Psoas muscle (tissue), 8 donors: ENCODE data around the gene CFAP221. TPM values are rescaled to one million over a fixed set of nuclear protein-coding genes. Genes with fewer than 3 reads are reported as not detected.

ENCODE experiments used
- ATAC-seq, 4 donors: fragments of 200-7000 bp; cut with Tn5 transposase; one replicate each; pipeline ENCODE4 v1.9.1; 2020; ENCODE audit warnings: moderate library complexity in 3 of 4, mild to moderate bottlenecking in 2 of 4
- DNase-seq, 2 donors: peaks; one replicate each; pipeline ENCODE4 v3.0.0-alpha.2; 2020
- H3K27ac ChIP-seq: fragments of 200-600 bp; one replicate; pipeline ENCODE4 v1.8.0; 2022
- H3K27me3 ChIP-seq, 3 donors: fragments of 200-600 bp in 1 of 3; one replicate each; pipeline versions ENCODE4 v1.6.1 to v1.8.0; 2013 to 2022; ENCODE audit warnings: low read length in 2 of 3, mild to moderate bottlenecking in 2 of 3, moderate library complexity in 1 of 3; ENCODE audit not compliant: insufficient read depth in 3 of 3
- H3K36me3 ChIP-seq, 2 donors: fragments of 200-600 bp in 1 of 2; one replicate each; pipeline versions ENCODE4 v1.6.1 to v1.8.0; 2013 to 2022; ENCODE audit warnings: low read depth in 1 of 2, mild to moderate bottlenecking in 1 of 2, moderate library complexity in 1 of 2; ENCODE audit not compliant: insufficient read depth in 1 of 2
- H3K4me1 ChIP-seq: fragments of 200-600 bp; one replicate; pipeline ENCODE4 v1.8.0; 2022
- H3K4me3 ChIP-seq: fragments of 200-600 bp; one replicate; pipeline ENCODE4 v1.8.0; 2022; ENCODE audit warnings: mild to moderate bottlenecking
- H3K9me3 ChIP-seq: fragments of 200-600 bp; one replicate; pipeline ENCODE4 v1.8.0; 2022
- WGBS, 3 donors: extraction: QIAGEN DNeasy Blood & Tissue Kit; methylation state at CpG; one replicate each; pipeline versions ENCODE4 v1.1.6 to v1.1.7; 2013; 5-methylcytosine and 5-hydroxymethylcytosine counted together
- intact Hi-C, 2 donors: fragments of 100-400 bp; cut with DNase I; formaldehyde crosslinking; loops; one replicate each; pipeline versions ENCODE4 v1.11.0 to v1.14.2; 2022
- polyA plus RNA-seq, 3 donors: library from polyadenylated mRNA; stranded (reverse); fragments of 200-250 nt; gene quantifications; one replicate each; pipeline ENCODE4 v1.2.3, GENCODE V29; 2013
- total RNA-seq, 4 donors: library from RNA; stranded (reverse); fragmentation: NEBNext Ultra II Directional in 2 of 4; extraction: Animal tissue kit (Norgen Biotek cat#: 25700) in 2 of 4; gene quantifications; one replicate each; pipeline versions ENCODE4 v1.2.1 to v1.2.4, GENCODE V29; 2021 to 2023
- TF ChIP-seq, protein P1 (sequence below): fragments of 200-600 bp; IDR thresholded peaks from one replicate; pipeline ENCODE4 v1.8.0; 2022; ENCODE audit warnings: antibody characterized with exemption
- donor health status: healthy with polysubstance abuse.
- donor health status: DM: no; HTN: no; CAD: no; lungs with moderate emphysema.
- donor health status: Bipolar disorder and iron deficiency.
- donor health status: healthy.
- donor health status: DM: yes; HTN: yes; CAD: no.
- donor health status: DM: no; HTN: no; CAD: no.
- donor health status: DM: no; HTN: no; CAD: no.
- donor health status: DM: yes; HTN: yes; CAD: no.

CFAP221 gene
- total and polyA plus RNA-seq, 7 donors, result 0.36 to 0.88 TPM; not detected in 5

DNA sequence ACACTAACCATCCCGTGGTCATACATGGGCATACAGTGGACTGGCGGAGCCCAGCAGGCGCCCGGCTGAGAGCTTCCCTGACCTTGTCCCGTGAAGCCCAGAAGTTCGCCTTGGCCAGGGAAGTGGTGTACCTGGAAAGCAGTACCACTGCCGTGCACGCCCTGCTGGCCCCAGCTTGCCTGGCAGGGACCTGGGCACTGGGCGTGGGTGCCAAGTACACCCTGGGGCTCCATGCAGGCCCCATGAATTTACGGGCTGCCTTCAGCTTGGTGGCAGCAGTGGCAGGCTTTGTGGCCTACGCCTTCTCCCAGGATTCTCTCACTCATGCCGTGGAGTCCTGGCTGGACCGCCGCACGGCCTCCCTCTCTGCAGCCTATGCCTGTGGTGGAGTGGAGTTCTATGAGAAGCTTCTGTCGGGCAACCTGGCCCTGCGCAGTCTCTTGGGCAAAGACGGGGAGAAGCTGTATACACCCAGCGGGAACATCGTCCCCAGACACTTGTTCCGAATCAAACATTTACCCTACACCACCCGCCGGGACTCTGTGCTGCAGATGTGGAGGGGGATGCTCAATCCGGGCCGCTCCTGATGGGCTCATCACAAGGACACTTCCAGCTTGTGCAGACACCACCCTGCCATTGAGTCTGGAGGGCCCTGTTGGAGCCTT is 137.1 kb downstream of the CFAP221 start:
- no peaks in the 10 kb centered on the region for H3K9me3 ChIP-seq
- TF ChIP-seq, protein P1, sequence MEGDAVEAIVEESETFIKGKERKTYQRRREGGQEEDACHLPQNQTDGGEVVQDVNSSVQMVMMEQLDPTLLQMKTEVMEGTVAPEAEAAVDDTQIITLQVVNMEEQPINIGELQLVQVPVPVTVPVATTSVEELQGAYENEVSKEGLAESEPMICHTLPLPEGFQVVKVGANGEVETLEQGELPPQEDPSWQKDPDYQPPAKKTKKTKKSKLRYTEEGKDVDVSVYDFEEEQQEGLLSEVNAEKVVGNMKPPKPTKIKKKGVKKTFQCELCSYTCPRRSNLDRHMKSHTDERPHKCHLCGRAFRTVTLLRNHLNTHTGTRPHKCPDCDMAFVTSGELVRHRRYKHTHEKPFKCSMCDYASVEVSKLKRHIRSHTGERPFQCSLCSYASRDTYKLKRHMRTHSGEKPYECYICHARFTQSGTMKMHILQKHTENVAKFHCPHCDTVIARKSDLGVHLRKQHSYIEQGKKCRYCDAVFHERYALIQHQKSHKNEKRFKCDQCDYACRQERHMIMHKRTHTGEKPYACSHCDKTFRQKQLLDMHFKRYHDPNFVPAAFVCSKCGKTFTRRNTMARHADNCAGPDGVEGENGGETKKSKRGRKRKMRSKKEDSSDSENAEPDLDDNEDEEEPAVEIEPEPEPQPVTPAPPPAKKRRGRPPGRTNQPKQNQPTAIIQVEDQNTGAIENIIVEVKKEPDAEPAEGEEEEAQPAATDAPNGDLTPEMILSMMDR, result no peak
- DNase-seq (no peak), ATAC-seq (no peak)
- no peak overlapping the region for H3K27ac ChIP-seq
- no peaks in the 10 kb centered on the region for H3K27me3 ChIP-seq
- intact Hi-C loops, result no loop called here
- H3K4me3 ChIP-seq, result no peak overlapping the region
- H3K4me1 ChIP-seq, result peaks cover 9% of the 10 kb centered on the region
- peaks cover 2 to 14% of the 10 kb centered on the region in 2 donors for H3K36me3 ChIP-seq
- whole genome bisulfite sequencing, 3 donors, result 88 to 92% (median 91%) methylated on average over 25 of the region's 25 CpGs

DNA sequence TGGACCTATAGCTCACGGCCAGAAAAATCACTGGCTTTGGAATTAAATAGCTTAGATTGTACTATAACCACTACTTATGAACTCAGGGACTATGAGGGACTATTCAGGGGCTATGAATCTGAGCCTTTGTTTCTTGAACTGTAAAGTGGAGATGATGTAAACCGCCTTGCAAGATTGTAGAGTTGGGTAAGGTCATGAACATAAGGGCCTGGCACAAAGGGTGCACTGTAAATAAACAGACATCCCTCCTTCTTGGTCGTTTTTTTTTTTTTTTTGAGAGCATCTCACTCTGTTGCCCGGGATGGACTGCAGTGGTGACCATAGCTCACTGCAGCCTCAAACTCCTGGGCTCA is 137.6 kb downstream of the CFAP221 start:
- DNase-seq, result no peak
- no peak overlapping the region for H3K4me3 ChIP-seq
- WGBS, 3 donors, result 61 to 68% (median 65%) methylated on average over 4 of the region's 4 CpGs

DNA sequence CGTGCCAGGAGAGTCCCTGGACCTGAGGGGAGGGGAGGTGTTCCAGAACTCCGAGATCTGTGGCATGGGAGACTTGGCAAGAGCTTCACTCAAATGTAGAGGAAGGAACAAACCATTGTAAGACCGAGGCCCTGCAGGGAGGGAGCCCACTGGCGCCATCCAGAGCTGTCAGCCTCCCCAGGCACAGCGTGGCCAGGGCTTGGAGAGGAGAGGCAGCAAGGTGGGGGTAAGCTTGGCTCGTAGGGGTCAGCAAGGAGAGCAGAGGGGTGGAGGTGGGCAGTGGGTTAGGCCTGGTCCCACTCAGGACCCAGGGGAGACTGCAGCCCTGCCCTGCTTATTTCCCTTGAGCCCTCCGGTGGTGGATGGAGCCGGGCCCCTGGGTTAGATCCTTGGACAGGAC is 138.3 kb downstream of the CFAP221 start:
- TF ChIP-seq, protein P1, result no peak
- no peak overlapping the region for H3K27ac ChIP-seq
- intact Hi-C loops, result no loop called here
- ATAC-seq, result no peak
- 80 to 91% (median 87%) methylated on average over 8 of the region's 8 CpGs for WGBS, 3 donors
- H3K4me1 ChIP-seq, result peaks cover 9% of the 10 kb centered on the region
- H3K4me3 ChIP-seq, result no peak overlapping the region
- no peak for DNase-seq
- peaks cover 2 to 22% of the 10 kb centered on the region in 2 donors for H3K36me3 ChIP-seq
- no peaks in the 10 kb centered on the region for H3K9me3 ChIP-seq
- H3K27me3 ChIP-seq, result no peaks in the 10 kb centered on the region

More for the DNA sequence above, 137.6 kb downstream of the CFAP221 start:
- Histone ChIP-seq H3K27ac (no peak overlapping the region), H3K9me3 (no peaks in the 10 kb centered on the region), H3K36me3 (peaks cover 2 to 16% of the 10 kb centered on the region in 2 donors), H3K4me1 (peaks cover 9% of the 10 kb centered on the region), H3K27me3 (no peaks in the 10 kb centered on the region)
- no peak for ATAC-seq
- intact Hi-C loops, result no loop called here
- TF ChIP-seq, protein P1, result no peak

DNA sequence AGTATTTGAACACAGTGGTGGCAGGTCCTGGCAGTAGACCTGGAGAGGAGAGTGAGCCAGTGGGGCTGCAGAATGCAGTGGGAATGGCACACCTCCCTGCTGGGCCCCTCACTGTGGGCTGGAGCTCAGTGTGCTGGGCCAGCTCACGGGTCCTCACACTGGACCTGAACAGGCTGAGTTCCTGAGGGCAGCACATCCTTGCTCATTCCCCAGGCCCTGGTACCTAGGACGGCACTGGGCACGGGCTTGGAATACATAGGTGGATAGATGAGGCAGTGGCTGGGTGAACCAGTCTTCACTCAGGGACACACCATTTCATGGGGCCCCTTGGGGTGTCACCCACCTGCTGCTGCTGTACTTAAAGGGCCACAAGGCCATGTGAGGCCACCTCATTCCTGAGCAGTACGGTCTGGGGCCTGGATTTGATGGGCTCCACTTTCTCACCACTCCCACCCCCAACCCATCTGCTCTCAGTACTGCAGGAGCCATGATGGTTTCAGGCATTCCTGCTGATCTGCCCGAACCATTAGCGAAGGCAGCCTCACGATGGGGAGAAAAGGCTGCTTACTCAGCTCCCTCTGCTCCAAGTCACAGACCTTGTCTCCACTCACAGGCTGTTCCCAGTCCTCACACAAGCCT is 138.9 kb downstream of the CFAP221 start:
- 82 to 87% (median 86%) methylated on average over 7 of the region's 7 CpGs for WGBS, 3 donors
- peaks cover 9% of the 10 kb centered on the region for H3K4me1 ChIP-seq
- no peaks in the 10 kb centered on the region for H3K27me3 ChIP-seq
- intact Hi-C loops, result no loop called here
- DNase-seq (no peak), ATAC-seq (no peak)
- TF ChIP-seq, protein P1, result no peak
- H3K36me3 ChIP-seq, result peaks cover 2 to 28% of the 10 kb centered on the region in 2 donors
- H3K9me3 ChIP-seq, result no peaks in the 10 kb centered on the region
- H3K4me3 ChIP-seq, result no peak overlapping the region
- no peak overlapping the region for H3K27ac ChIP-seq
